GM12892 (cell line): ENCODE results near the gene ARHGEF4.

Experiments used
- POLR2A ChIP-seq: IDR thresholded peaks from 2 replicates; pipeline ENCODE4 v1.6.1; 2011; ENCODE audit warnings: low read depth, low read length, control low read depth
- POLR2AphosphoS5 ChIP-seq: IDR thresholded peaks from 2 replicates; pipeline ENCODE4 v1.6.1; 2011; ENCODE audit warnings: low read depth, low read length, control low read depth

- TF ChIP-seq POLR2AphosphoS5 (no peak), POLR2A (no peak)
Observed at GRCh38 chr2:131041402-131042147, 204.9 kb downstream of the ARHGEF4 start.
